HFFc6 (cell line): ENCODE data around the gene ACOT8. TPM values are rescaled to one million over a fixed set of nuclear protein-coding genes. Genes with fewer than 3 reads are reported as not detected.
"Not testable (repeated sequence)": the region's sequence is repeated elsewhere in the genome, so short reads cannot be mapped to it uniquely, and the experiment has no call there.

Source experiments
- DNase-seq: peaks from one replicate; pipeline ENCODE4 v3.0.0-alpha.2; 2018
- H3K27ac Mint-ChIP-seq: 2 replicates; pipeline ENCODE4 v1.8.0; 2020; ENCODE audit warnings: mild to moderate bottlenecking, mixed read lengths
- H3K27me3 Mint-ChIP-seq: 2 replicates; pipeline ENCODE4 v1.8.0; 2021; ENCODE audit warnings: mild to moderate bottlenecking, moderate library complexity, mixed read lengths; ENCODE audit not compliant: insufficient read depth
- H3K36me3 Mint-ChIP-seq: 2 replicates; pipeline ENCODE4 v1.8.0; 2021; ENCODE audit warnings: low read depth, mixed read lengths
- H3K4me1 Mint-ChIP-seq: 2 replicates; pipeline ENCODE4 v1.8.0; 2020; ENCODE audit warnings: low read depth, mixed read lengths
- H3K4me3 Mint-ChIP-seq: 2 replicates; pipeline ENCODE4 v1.8.0; 2020; ENCODE audit warnings: mild to moderate bottlenecking, moderate library complexity, mixed read lengths
- H3K9me3 Mint-ChIP-seq: 2 replicates; pipeline ENCODE4 v1.8.0; 2020; ENCODE audit warnings: mild to moderate bottlenecking, mixed read lengths
- total RNA-seq, 6 experiments: library from RNA; stranded (reverse); fragmentation: NEBNext Ultra II Directional; extraction: Animal tissue kit (Norgen Biotek cat#: 25700); gene quantifications; 2 replicates in 1 of 6; 3 replicates in 5 of 6; pipeline ENCODE4 v1.2.3, GENCODE V29; 2021
- TF ChIP-seq, protein P1 (sequence below): fragments of 200-600 bp; sonication (generic); IDR thresholded peaks from 2 replicates; pipeline ENCODE4 v1.5.0; 2021; ENCODE audit warnings: antibody characterized with exemption, mild to moderate bottlenecking

Gene ACOT8
- total RNA-seq, 6 experiments from 2014 or later, result 24.2 to 31.2 (median 26.4) TPM

- H3K27me3 Mint-ChIP-seq, result no peaks in the 10 kb centered on the region; the same call in 1 of the 2 replicates
- H3K9me3 Mint-ChIP-seq, result no peaks in the 10 kb centered on the region
- peaks cover 47% of the 10 kb centered on the region for H3K36me3 Mint-ChIP-seq
- no peak overlapping the region; the same call in 1 of the 2 replicates for H3K27ac Mint-ChIP-seq
- H3K4me3 Mint-ChIP-seq, result no peak overlapping the region
- TF ChIP-seq, protein P1, sequence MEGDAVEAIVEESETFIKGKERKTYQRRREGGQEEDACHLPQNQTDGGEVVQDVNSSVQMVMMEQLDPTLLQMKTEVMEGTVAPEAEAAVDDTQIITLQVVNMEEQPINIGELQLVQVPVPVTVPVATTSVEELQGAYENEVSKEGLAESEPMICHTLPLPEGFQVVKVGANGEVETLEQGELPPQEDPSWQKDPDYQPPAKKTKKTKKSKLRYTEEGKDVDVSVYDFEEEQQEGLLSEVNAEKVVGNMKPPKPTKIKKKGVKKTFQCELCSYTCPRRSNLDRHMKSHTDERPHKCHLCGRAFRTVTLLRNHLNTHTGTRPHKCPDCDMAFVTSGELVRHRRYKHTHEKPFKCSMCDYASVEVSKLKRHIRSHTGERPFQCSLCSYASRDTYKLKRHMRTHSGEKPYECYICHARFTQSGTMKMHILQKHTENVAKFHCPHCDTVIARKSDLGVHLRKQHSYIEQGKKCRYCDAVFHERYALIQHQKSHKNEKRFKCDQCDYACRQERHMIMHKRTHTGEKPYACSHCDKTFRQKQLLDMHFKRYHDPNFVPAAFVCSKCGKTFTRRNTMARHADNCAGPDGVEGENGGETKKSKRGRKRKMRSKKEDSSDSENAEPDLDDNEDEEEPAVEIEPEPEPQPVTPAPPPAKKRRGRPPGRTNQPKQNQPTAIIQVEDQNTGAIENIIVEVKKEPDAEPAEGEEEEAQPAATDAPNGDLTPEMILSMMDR, result no peak
- DNase-seq, result no peak
- H3K4me1 Mint-ChIP-seq, result peaks cover 30% of the 10 kb centered on the region
These were observed 46.8 kb downstream of the ACOT8 start for GRCh38 chr20:45810191-45810970.

DNA sequence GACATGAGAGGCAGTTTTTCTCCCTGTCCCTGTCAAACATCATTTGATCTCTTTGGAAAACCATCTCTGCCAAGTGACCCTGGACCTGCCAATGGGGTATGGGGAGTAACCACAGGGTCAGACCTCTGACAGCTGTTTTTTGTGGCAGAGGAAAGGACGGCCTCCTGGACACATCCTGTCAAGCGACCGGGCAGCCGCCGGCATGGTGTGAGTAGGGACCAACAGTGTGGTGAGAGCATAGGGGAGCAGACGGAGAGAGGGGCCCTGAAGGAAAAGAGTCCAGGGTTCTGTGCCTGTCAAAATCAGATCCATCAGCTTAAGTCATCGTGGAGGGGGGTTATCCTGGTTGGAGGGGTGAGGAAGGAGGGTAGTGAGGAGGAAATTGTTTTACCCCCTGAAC, 55.3 kb downstream of the ACOT8 start:
- no peak overlapping the region for H3K27ac Mint-ChIP-seq
- H3K9me3 Mint-ChIP-seq, result no peaks in the 10 kb centered on the region
- TF ChIP-seq, protein P1, result no peak
- H3K4me3 Mint-ChIP-seq, result no peak overlapping the region
- peaks cover 19% of the 10 kb centered on the region for H3K36me3 Mint-ChIP-seq
- H3K4me1 Mint-ChIP-seq, result no peaks in the 10 kb centered on the region; the same call in 1 of the 2 replicates
- DNase-seq, result no peak
- H3K27me3 Mint-ChIP-seq, result no peaks in the 10 kb centered on the region; the same call in 1 of the 2 replicates

- peak; percentile 16 for DNase-seq
- H3K9me3 Mint-ChIP-seq, result no peaks in the 10 kb centered on the region
- H3K27me3 Mint-ChIP-seq, result no peaks in the 10 kb centered on the region
- peaks cover 26% of the 10 kb centered on the region for H3K36me3 Mint-ChIP-seq
- peak overlapping the region; percentile 35; the same call in 1 of the 2 replicates for H3K27ac Mint-ChIP-seq
- TF ChIP-seq, protein P1, result peak; percentile 80
- no peak overlapping the region for H3K4me3 Mint-ChIP-seq
- H3K4me1 Mint-ChIP-seq, result no peaks in the 10 kb centered on the region; the same call in 1 of the 2 replicates
These were observed 58.1 kb downstream of the ACOT8 start for GRCh38 chr20:45798935-45799642.

DNA sequence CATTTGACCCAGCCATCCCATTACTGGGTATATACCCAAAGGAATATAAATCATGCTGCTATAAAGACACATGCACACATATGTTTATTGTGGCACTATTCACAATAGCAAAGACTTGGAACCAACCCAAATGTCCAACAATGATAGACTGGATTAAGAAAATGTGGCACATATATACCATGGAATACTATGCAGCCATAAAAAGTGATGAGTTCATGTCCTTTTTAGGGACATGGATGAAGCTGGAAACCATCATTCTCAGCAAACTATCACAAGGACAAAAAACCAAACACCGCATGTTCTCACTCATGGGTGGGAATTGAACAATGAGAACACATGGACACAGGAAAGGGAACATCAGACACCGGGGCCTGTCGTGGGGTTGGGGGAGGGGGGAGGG, 59.2 kb downstream of the ACOT8 start:
- H3K4me3 Mint-ChIP-seq, result not testable (repeated sequence)
- H3K36me3 Mint-ChIP-seq, result peaks cover 27% of the 10 kb centered on the region

GRCh38 chr20:45797510-45797909, 59.7 kb downstream of the ACOT8 start:
- not testable (repeated sequence) for H3K4me1 Mint-ChIP-seq, H3K4me3 Mint-ChIP-seq, H3K9me3 Mint-ChIP-seq, DNase-seq, H3K27me3 Mint-ChIP-seq, H3K27ac Mint-ChIP-seq
- H3K36me3 Mint-ChIP-seq, result peaks cover 29% of the 10 kb centered on the region

More for the DNA sequence above, 59.2 kb downstream of the ACOT8 start:
- H3K9me3 Mint-ChIP-seq, DNase-seq, H3K27me3 Mint-ChIP-seq, H3K27ac Mint-ChIP-seq, H3K4me1 Mint-ChIP-seq: not testable (repeated sequence)

GRCh38 chr20:45796337-45797065, 60.7 kb downstream of the ACOT8 start:
- H3K9me3 Mint-ChIP-seq, result no peaks in the 10 kb centered on the region
- H3K4me1 Mint-ChIP-seq, result peaks cover 11% of the 10 kb centered on the region
- TF ChIP-seq, protein P1, result no peak
- H3K36me3 Mint-ChIP-seq, result peaks cover 23% of the 10 kb centered on the region
- DNase-seq, result no peak
- no peak overlapping the region for H3K4me3 Mint-ChIP-seq
- no peaks in the 10 kb centered on the region for H3K27me3 Mint-ChIP-seq
- no peak overlapping the region; the same call in 1 of the 2 replicates for H3K27ac Mint-ChIP-seq
